ENCODE measurements around the gene AGPAT2.
"Not testable (repeated sequence)": the region's sequence is repeated elsewhere in the genome, so short reads cannot be mapped to it uniquely, and the experiment has no call there.

AGPAT2 gene

GRCh38 chr9:136707849-136708517, 20.7 kb upstream of the AGPAT2 start:
- ATAC-seq (ENCODE audit: insufficient read depth, low read depth): no peak
- H3K79me2 ChIP-seq (ENCODE audit: insufficient read depth, low read length): no peaks in the 10 kb centered on the region
- H3K4me3 ChIP-seq (ENCODE audit: low read depth in 1 of 2, low read length in 2 of 2): no peak overlapping the region
- H3K27ac ChIP-seq (ENCODE audit: low read length): no peak overlapping the region
- TF ChIP-seq EZH2 (IDR thresholded peaks at IDR 0.05; ENCODE audit: borderline replicate concordance, low read depth, low read length, severe bottlenecking): no peak
- no peak for TF ChIP-seq CTCF (IDR thresholded peaks at IDR 0.05; ENCODE audit: borderline replicate concordance, extremely low read depth, low read length, poor library complexity, severe bottlenecking)
- peaks cover 4% of the 10 kb centered on the region; the same call in 1 of the 2 replicates for H3K4me1 ChIP-seq (ENCODE audit: insufficient read depth, low read length)
- no peak for DNase-seq
- no peaks in the 10 kb centered on the region for H4K20me1 ChIP-seq (ENCODE audit: insufficient read depth, low read length)
- no peaks in the 10 kb centered on the region for H3K36me3 ChIP-seq (ENCODE audit: insufficient read depth, low read length)
- H3K4me2 ChIP-seq (ENCODE audit: insufficient read depth, low read length): no peak overlapping the region
- H3K9ac ChIP-seq (ENCODE audit: low read depth, low read length): no peak overlapping the region
- H3K27me3 ChIP-seq (ENCODE audit: insufficient read depth, low read length, poor library complexity): peaks cover 6% of the 10 kb centered on the region
- H3K9me3 ChIP-seq (ENCODE audit: insufficient read depth, low read length, severe bottlenecking): no peaks in the 10 kb centered on the region
- H2AFZ ChIP-seq (ENCODE audit: low read depth, low read length): no peak overlapping the region

GRCh38 chr9:136707011-136707410, 19.8 kb upstream of the AGPAT2 start:
- Histone ChIP-seq H3K4me2 (ENCODE audit: insufficient read depth, low read length) (no peak overlapping the region), H3K4me1 (ENCODE audit: insufficient read depth, low read length) (peaks cover 4% of the 10 kb centered on the region; the same call in 1 of the 2 replicates), H3K27me3 (ENCODE audit: insufficient read depth, low read length, poor library complexity) (peaks cover 5% of the 10 kb centered on the region), H3K9ac (ENCODE audit: low read depth, low read length) (no peak overlapping the region), H3K27ac (ENCODE audit: low read length) (no peak overlapping the region), H2AFZ (ENCODE audit: low read depth, low read length) (no peak overlapping the region), H3K4me3 (ENCODE audit: low read depth in 1 of 2, low read length in 2 of 2) (no peak overlapping the region), H3K36me3 (ENCODE audit: insufficient read depth, low read length) (no peaks in the 10 kb centered on the region), H4K20me1 (ENCODE audit: insufficient read depth, low read length) (no peaks in the 10 kb centered on the region), H3K79me2 (ENCODE audit: insufficient read depth, low read length) (no peaks in the 10 kb centered on the region), H3K9me3 (ENCODE audit: insufficient read depth, low read length, severe bottlenecking) (no peaks in the 10 kb centered on the region)
- DNase-seq (no peak), ATAC-seq (ENCODE audit: insufficient read depth, low read depth) (no peak)
- TF ChIP-seq EZH2 (IDR thresholded peaks at IDR 0.05; ENCODE audit: borderline replicate concordance, low read depth, low read length, severe bottlenecking): no peak
- no peak for TF ChIP-seq CTCF (IDR thresholded peaks at IDR 0.05; ENCODE audit: borderline replicate concordance, extremely low read depth, low read length, poor library complexity, severe bottlenecking)

GRCh38 chr9:136705564-136705963, 18.3 kb upstream of the AGPAT2 start:
- DNase-seq (no peak), ATAC-seq (ENCODE audit: insufficient read depth, low read depth) (no peak)
- no peak overlapping the region for H2AFZ ChIP-seq (ENCODE audit: low read depth, low read length)
- no peak overlapping the region for H3K4me2 ChIP-seq (ENCODE audit: insufficient read depth, low read length)
- no peak overlapping the region for H3K4me3 ChIP-seq (ENCODE audit: low read depth in 1 of 2, low read length in 2 of 2)
- H3K4me1 ChIP-seq (ENCODE audit: insufficient read depth, low read length): peaks cover 4% of the 10 kb centered on the region; the same call in 1 of the 2 replicates
- H3K27ac ChIP-seq (ENCODE audit: low read length): no peak overlapping the region
- TF ChIP-seq CTCF (IDR thresholded peaks at IDR 0.05; ENCODE audit: borderline replicate concordance, extremely low read depth, low read length, poor library complexity, severe bottlenecking) (no peak), EZH2 (IDR thresholded peaks at IDR 0.05; ENCODE audit: borderline replicate concordance, low read depth, low read length, severe bottlenecking) (no peak)
- H3K9ac ChIP-seq (ENCODE audit: low read depth, low read length): no peak overlapping the region
- peaks cover 8% of the 10 kb centered on the region for H3K27me3 ChIP-seq (ENCODE audit: insufficient read depth, low read length, poor library complexity)
- H3K9me3 ChIP-seq (ENCODE audit: insufficient read depth, low read length, severe bottlenecking): no peaks in the 10 kb centered on the region
- H3K79me2 ChIP-seq (ENCODE audit: insufficient read depth, low read length): no peaks in the 10 kb centered on the region
- no peaks in the 10 kb centered on the region for H4K20me1 ChIP-seq (ENCODE audit: insufficient read depth, low read length)
- no peaks in the 10 kb centered on the region for H3K36me3 ChIP-seq (ENCODE audit: insufficient read depth, low read length)

GRCh38 chr9:136704741-136705140, 17.5 kb upstream of the AGPAT2 start:
- not testable (repeated sequence) for H2AFZ ChIP-seq (ENCODE audit: low read depth, low read length); ATAC-seq (ENCODE audit: insufficient read depth, low read depth); H3K9ac ChIP-seq (ENCODE audit: low read depth, low read length); H3K27me3 ChIP-seq (ENCODE audit: insufficient read depth, low read length, poor library complexity); H3K4me2 ChIP-seq (ENCODE audit: insufficient read depth, low read length); H3K9me3 ChIP-seq (ENCODE audit: insufficient read depth, low read length, severe bottlenecking); H3K4me3 ChIP-seq (ENCODE audit: low read depth in 1 of 2, low read length in 2 of 2); H3K36me3 ChIP-seq (ENCODE audit: insufficient read depth, low read length); H3K79me2 ChIP-seq (ENCODE audit: insufficient read depth, low read length); H3K4me1 ChIP-seq (ENCODE audit: insufficient read depth, low read length); H4K20me1 ChIP-seq (ENCODE audit: insufficient read depth, low read length); DNase-seq; H3K27ac ChIP-seq (ENCODE audit: low read length)

Data from DND-41 (cell line).